Transverse colon (tissue), 4 donors: ENCODE measurements around the gene SCGB1C1. TPM values are rescaled to one million over a fixed set of nuclear protein-coding genes. Genes with fewer than 3 reads are reported as not detected.

ENCODE experiments used
- DNase-seq: peaks from one replicate; pipeline ENCODE4 v3.0.0-alpha.2; 2019
- H3K27ac ChIP-seq, 4 donors: fragments of 200-600 bp; sonication (generic); 2 replicates each; pipeline ENCODE4 v1.5.1; 2016 to 2018; ENCODE audit warnings: inconsistent platforms in 4 of 4
- H3K27me3 ChIP-seq: fragments of 200-600 bp; sonication (generic); 2 replicates; pipeline ENCODE4 v1.5.1; 2017; ENCODE audit warnings: inconsistent platforms
- H3K36me3 ChIP-seq, 4 donors: fragments of 200-600 bp; sonication (generic); 2 replicates each; pipeline ENCODE4 v1.5.1; 2017 to 2019; ENCODE audit warnings: inconsistent platforms in 4 of 4
- H3K4me1 ChIP-seq, 4 donors: fragments of 200-600 bp; sonication (generic); 2 replicates each; pipeline ENCODE4 v1.5.1; 2017 to 2020; ENCODE audit warnings: inconsistent platforms in 4 of 4
- H3K4me3 ChIP-seq, 4 donors: fragments of 200-600 bp; sonication (generic); 1 replicate in 1 of 4; 2 replicates in 3 of 4; pipeline versions ENCODE4 v1.5.1 to v1.6.1; 2017 to 2019; ENCODE audit warnings: inconsistent platforms in 4 of 4
- H3K9me3 ChIP-seq, 2 donors: fragments of 200-600 bp; sonication (generic); 2 replicates each; pipeline ENCODE4 v1.5.1; 2017 to 2019; ENCODE audit warnings: inconsistent platforms in 2 of 2
- CTCF ChIP-seq, 5 experiments: fragments of 200-600 bp in 3 of 5; fragments of 450-650 bp in 2 of 5; sonication (generic) in 3 of 5; IDR thresholded peaks; 1 replicate in 2 of 5; 2 replicates in 3 of 5; pipeline ENCODE4 v1.5.1; 2016 to 2017; ENCODE audit warnings: antibody characterized with exemption in 5 of 5, inconsistent platforms in 3 of 5, mild to moderate bottlenecking in 2 of 5, moderate library complexity in 1 of 5
- EP300 ChIP-seq: sonication (generic); formaldehyde crosslinking; IDR thresholded peaks from one replicate; pipeline ENCODE4 v1.6.1; 2017; ENCODE audit warnings: antibody characterized with exemption, low read depth
- POLR2A ChIP-seq: fragments of 450-650 bp; IDR thresholded peaks from one replicate; pipeline ENCODE4 v1.6.1; 2016; ENCODE audit warnings: antibody characterized with exemption, mild to moderate bottlenecking, moderate library complexity
- POLR2AphosphoS5 ChIP-seq, 3 donors: sonication (generic); formaldehyde crosslinking; IDR thresholded peaks; one replicate each; pipeline ENCODE4 v1.6.1; 2016; ENCODE audit warnings: antibody characterized with exemption in 3 of 3
- WGBS, 2 donors: methylation state at CpG; one replicate each; pipeline ENCODE4 v1.1.5; 2018; ENCODE audit warnings: low coverage in 1 of 2; 5-methylcytosine and 5-hydroxymethylcytosine counted together
- in situ Hi-C, 4 donors: fragments of 200-750 bp; cut with MboI; loops; one replicate each; pipeline versions ENCODE4 v1.15.0 to v1.15.1; 2017; ENCODE audit warnings: low sequenced_read_pairs in 3 of 4, low pct_ligation_motif_present in 1 of 4, low pct_unique_long_range_greater_than_20kb in 1 of 4
- intact Hi-C: fragments of 100-400 bp; cut with DNase I; formaldehyde crosslinking; loops from one replicate; pipeline ENCODE4 v1.15.1; 2023; ENCODE audit warnings: low total_unique reads
- total RNA-seq, 4 donors: library from RNA; depleted of rRNA; stranded (reverse); fragments of >200 nt; gene quantifications; one replicate each; pipeline ENCODE4 v1.1.0, GENCODE V29; 2016

Gene SCGB1C1
- total RNA-seq, 4 donors from 2014 or later, result not detected

- H3K9me3 ChIP-seq, result no peaks in the 10 kb centered on the region
- no peak for TF ChIP-seq EP300
- no peak for TF ChIP-seq POLR2AphosphoS5 (IDR thresholded peaks at IDR 0.05)
- no peak for TF ChIP-seq POLR2A
- TF ChIP-seq CTCF (IDR thresholded peaks at IDR 0.05), result no peak
- intact Hi-C loops, result no loop called here
- DNase-seq, result peak; percentile 7
- no peaks in the 10 kb centered on the region for H3K36me3 ChIP-seq
- no peaks in the 10 kb centered on the region for H3K27me3 ChIP-seq
- 87% methylated on average over 17 of the region's 21 CpGs; no CpG with 5 or more reads in 1 of the 2 donors for WGBS, 2 donors
- in situ Hi-C loops, result no loop called here
- H3K4me1 ChIP-seq, result peaks cover 0 to 11% (median 0%) of the 10 kb centered on the region in 4 donors
- no peak overlapping the region for H3K27ac ChIP-seq
- no peak overlapping the region for H3K4me3 ChIP-seq
These were observed 5.4 kb downstream of the SCGB1C1 start for GRCh38 chr11:198236-198806.

- Histone ChIP-seq H3K4me3 (no peak overlapping the region), H3K27me3 (no peaks in the 10 kb centered on the region), H3K9me3 (no peaks in the 10 kb centered on the region), H3K36me3 (no peaks in the 10 kb centered on the region), H3K4me1 (peaks cover 0 to 12% (median 1%) of the 10 kb centered on the region in 4 donors), H3K27ac (no peak overlapping the region)
- intact Hi-C loops, result no loop called here
- 94% methylated on average over 13 of the region's 13 CpGs; no CpG with 5 or more reads in 1 of the 2 donors for WGBS, 2 donors
- TF ChIP-seq POLR2A (no peak), CTCF (IDR thresholded peaks at IDR 0.05) (no peak), POLR2AphosphoS5 (IDR thresholded peaks at IDR 0.05) (peak in 1 of 3 donors; percentile 11), EP300 (no peak)
- peak; percentile 6 for DNase-seq
- in situ Hi-C loops, result no loop called here
These were observed 6.2 kb downstream of the SCGB1C1 start for GRCh38 chr11:199004-199581.

GRCh38 chr11:199782-200181 lies 6.9 kb downstream of the SCGB1C1 start:
- Histone ChIP-seq H3K9me3 (no peaks in the 10 kb centered on the region), H3K36me3 (no peaks in the 10 kb centered on the region), H3K27me3 (no peaks in the 10 kb centered on the region), H3K4me3 (no peak overlapping the region), H3K27ac (no peak overlapping the region), H3K4me1 (peaks cover 0 to 15% (median 1%) of the 10 kb centered on the region in 4 donors)
- intact Hi-C loops (no loop called here), in situ Hi-C loops (no loop called here)
- TF ChIP-seq EP300, result no peak
- no peak for TF ChIP-seq CTCF (IDR thresholded peaks at IDR 0.05)
- TF ChIP-seq POLR2A, result no peak
- TF ChIP-seq POLR2AphosphoS5 (IDR thresholded peaks at IDR 0.05), result no peak
- DNase-seq, result peak; percentile 7
- WGBS, 2 donors, result 86 to 100% methylated on average over 1 to 8 of the region's 8 CpGs

GRCh38 chr11:200224-201003 lies 7.5 kb downstream of the SCGB1C1 start:
- 93% methylated on average over 13 of the region's 13 CpGs; no CpG with 5 or more reads in 1 of the 2 donors for WGBS, 2 donors
- Histone ChIP-seq H3K27ac (no peak overlapping the region), H3K27me3 (no peaks in the 10 kb centered on the region), H3K4me3 (no peak overlapping the region), H3K36me3 (no peaks in the 10 kb centered on the region), H3K9me3 (no peaks in the 10 kb centered on the region), H3K4me1 (peaks cover under 1 to 18% (median 6%) of the 10 kb centered on the region in 4 donors)
- TF ChIP-seq POLR2AphosphoS5 (IDR thresholded peaks at IDR 0.05) (no peak), CTCF (IDR thresholded peaks at IDR 0.05) (no peak), POLR2A (no peak), EP300 (no peak)
- intact Hi-C loops, result no loop called here
- peak; percentile 4 for DNase-seq
- in situ Hi-C loops, result no loop called here
